Glomerular visceral epithelial cell (primary cell): ENCODE data around the gene MIOX.

Experiments used
- DNase-seq: peaks from one replicate; pipeline ENCODE4 v3.0.0-alpha.2; 2016; ENCODE audit errors: extremely low spot score

Gene MIOX

DNA sequence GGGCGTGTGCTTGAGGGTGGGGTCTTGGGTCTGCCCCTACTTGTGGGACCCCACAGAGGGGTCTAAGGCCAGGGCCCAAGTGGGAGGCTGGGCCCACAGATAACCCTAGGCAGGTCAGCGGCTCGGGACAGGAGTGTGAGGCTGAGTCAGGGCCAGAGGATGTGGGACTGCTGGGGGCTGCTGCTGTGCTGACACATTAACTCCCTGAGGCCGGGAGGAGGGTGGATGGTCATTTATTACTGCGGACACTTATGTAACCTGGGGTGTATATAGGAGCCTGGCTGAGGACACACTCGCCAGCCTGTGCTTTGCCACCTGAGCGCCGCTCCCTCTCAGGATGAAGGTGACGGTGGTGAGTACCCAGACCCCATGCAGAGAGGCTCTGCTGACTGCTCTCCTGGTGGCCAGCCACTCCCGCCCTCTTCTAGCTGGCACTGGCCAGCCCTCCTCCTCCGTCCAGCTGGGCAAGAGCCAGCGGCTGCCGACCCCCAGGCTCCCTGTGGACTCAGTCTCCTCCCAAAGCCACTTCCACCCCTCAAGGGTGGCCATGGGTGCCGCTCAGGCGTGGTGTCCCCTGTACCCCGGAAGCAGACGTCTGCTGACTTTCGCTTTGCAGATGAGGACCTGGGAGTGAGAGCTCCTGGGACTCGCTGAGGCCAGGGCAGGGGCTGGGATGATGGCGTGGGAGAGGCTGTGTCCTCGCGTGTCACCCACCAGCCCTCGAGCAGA lies at the start of gene MIOX:
TSS of gene MIOX (plus strand) at position 299 of the 729 bp plus-strand sequence. CDS start at position 338, 39 bp downstream.
- DNase-seq, result peak; percentile 69

DNA sequence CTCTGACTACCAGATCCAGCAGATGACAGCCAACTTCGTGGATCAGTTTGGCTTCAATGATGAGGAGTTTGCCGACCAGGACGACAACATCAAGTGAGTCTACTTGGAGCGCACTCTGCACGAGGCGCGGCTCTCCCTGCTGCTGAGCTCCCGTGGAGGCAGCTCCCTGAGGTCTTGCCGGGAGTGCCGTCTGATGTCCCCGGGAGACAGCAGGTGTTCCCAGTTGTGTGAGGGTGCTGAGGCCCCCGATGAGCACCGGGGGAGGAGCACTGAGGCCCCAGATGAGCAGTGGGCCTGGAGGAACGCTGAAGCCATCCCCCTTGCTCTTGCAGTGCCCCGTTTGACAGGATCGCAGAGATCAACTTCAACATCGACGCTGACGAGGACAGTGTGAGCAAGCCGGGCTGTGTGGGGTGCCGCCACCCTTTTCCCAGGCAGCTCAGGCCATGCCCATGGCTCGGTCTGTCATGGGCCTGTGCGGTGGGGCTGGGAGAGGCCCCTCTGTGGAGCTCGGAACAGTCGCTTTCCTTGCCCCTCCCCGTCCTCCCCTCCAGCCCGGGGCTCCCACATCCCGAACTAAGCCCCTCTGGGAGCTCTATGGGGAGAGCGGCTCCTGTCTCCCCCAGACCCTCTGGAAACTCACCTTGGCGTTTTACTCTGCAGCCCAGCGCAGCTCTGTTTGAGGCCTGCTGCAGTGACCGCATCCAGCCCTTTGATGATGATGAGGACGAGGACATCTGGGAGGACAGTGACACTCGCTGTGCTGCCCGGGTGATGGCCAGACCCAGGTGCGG lies 49.0 kb upstream of the MIOX start:
- DNase-seq, result no peak

DNA sequence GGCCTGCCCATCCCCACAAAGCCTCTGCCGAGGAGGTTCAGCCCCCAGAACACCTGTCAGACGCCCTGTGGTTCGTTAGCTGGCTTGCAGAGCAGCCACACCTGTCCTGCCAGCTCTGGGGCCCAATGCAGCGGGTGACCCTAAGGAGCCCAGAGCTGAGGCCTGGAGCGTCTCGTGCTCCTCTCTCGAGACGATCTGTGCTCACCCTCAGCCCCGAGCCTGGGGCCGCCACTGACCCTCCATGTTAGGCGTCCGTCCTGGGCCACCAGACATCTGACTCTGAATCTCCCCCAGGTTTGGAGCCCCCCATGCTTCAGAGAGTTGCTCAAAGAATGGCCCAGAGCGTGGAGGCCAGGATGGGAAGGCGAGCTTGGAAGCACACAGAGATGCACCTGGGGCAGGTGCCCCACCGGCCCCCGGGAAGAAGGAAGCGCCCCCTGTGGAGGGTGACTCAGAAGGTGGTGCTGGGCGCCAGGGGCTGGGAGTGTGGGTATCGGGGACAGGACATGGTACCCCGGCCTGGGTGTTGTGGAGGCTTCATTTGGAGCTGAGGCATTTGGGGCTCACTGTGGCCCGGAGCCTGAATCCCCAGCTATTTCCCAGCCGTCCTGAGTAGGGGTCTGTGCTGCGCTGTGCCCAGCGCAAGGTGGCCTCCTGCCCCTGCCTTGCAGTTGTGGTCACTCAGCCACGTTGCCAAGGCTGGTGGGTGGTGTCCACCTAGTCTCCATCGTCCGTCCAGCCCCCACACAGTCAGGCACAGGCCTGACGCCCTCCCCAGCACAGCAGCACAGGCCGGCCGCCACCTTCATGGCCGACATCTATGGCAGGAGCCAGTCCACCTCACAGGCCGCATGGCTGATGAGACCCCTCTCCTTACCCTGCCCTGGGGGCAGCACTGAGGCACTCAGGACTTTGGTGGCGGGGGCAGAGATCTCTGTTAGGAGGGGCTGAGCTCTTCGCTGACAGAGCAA lies 48.1 kb upstream of the MIOX start:
- DNase-seq, result no peak

DNA sequence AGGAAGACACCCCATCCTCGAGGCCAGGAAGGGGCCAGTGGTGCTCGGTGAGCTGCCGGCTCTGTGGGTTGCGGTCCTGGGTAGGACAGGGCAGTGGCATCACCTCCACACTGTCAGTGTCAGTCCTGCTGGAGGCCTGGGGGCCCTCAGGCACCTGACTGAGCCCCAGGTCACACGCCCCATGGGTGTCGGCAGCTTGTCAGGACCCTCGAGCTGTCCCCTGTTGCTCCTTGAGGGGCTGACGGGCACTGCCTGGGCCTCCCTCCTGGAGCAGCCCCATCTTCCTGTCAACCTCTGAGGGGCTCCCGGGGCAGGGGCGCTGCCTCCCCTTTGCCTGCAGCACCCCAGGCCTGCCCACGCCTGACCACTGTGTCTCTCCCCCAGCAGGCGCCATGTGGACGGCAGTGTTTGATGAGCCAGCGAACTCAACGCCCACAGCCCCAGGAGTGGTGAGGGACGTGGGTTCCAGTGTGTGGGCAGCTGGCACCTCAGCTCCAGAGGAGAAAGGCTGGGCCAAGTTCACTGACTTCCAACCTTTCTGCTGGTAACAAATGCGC lies 47.3 kb upstream of the MIOX start:
- no peak for DNase-seq

DNA sequence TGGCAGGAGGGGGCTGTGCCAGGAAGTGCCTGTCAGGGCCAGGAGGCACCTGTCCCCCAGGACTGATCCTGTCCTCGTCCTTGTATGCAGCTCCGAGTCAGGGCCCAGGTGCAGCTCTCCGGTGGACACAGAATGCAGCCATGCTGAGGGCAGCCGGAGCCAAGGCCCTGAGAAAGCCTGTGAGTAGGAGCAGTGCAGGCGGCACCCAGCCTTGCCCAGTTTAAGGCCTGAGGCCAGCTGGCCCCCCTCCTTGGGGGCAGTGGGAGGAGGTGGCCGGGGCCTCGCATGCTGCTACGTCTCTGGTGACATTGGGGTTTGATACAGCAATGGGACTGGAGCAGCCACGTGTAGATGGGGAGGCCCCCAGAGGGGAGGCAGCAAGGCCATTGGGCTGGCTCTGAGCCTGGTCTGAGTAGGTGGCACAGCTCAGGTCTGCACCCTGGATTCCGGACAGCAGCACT lies 46.8 kb upstream of the MIOX start:
- no peak for DNase-seq

DNA sequence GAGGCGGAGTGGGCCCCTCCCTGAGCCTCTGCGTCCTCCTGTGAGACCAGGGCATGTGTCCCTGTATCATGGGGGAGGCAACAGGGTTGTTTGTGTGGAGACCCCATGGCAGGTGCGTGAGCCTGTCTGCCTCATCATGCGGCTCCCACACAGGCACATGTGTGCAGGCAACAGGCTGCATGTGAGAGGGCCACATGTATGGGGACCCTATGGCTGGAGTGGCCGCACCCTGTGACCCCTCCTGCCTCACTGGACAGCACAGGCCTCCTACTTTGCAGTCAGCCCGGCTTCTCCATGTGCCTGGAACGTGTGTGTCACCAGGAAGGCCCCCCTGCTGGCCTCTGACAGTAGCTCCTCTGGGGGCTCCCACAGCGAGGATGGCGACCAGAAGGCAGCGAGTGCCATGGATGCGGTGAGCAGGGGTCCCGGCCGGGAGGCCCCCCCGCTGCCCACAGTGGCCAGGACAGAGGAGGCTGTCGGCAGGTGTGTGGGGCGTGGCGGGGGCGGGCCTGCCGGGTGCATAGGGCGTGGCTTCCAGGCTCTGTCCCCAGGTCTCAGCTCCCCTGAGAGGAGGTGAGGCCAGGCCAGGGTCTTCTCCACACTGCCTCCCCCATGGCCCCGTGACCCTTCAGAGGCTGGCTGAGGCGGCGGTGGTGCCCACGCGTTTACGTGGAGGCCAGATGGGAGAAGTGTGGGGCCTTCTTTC lies 46.0 kb upstream of the MIOX start:
- no peak for DNase-seq

DNA sequence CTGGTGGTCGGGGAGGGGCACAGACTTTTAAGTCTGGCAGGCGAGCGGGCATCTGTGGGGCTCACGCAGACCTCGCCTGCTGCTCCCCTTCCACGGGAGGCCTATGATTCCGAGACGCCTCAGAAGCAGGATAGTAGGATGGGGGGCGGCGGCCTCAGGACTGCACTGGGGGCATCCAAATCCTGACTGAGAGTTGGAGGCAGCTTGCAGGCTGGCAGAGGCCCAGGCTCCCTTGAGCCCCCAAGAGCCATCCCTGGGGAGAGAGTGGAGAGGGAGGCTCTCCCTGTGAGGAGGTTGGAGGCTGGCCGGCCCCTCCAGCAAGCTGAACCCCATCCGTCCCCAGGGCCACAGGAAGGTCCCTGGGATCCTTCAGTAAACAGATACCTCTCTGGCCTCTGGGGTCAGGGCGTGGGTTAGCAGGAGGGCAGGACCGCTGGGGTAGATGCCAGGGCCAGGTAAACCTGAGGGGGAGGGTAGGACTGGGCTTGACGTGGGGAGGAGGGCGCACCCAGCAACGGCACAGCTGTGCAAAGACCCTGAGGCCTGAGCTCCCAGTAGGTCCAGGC lies 45.1 kb upstream of the MIOX start:
- DNase-seq, result no peak

DNA sequence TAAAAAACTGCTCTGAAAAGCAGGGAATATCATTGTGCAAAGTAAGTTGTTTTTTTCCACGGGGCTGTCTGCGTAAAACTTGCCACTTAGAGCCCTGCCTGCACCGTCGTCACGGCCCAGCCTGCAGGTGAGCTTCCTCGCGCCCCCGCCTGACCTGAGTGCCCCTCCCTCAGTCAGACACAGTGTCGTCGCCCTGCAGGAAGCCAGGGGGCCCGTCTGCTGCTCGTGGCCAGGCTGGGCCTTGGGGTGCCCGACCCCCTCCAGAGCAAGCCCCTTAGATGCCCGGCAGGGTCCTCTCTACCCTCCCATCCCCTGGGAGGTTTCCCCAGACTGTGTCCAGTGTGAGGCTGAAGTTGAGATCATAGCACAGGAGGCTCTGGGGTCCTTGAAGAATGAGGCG lies 43.5 kb upstream of the MIOX start:
- DNase-seq, result no peak

DNA sequence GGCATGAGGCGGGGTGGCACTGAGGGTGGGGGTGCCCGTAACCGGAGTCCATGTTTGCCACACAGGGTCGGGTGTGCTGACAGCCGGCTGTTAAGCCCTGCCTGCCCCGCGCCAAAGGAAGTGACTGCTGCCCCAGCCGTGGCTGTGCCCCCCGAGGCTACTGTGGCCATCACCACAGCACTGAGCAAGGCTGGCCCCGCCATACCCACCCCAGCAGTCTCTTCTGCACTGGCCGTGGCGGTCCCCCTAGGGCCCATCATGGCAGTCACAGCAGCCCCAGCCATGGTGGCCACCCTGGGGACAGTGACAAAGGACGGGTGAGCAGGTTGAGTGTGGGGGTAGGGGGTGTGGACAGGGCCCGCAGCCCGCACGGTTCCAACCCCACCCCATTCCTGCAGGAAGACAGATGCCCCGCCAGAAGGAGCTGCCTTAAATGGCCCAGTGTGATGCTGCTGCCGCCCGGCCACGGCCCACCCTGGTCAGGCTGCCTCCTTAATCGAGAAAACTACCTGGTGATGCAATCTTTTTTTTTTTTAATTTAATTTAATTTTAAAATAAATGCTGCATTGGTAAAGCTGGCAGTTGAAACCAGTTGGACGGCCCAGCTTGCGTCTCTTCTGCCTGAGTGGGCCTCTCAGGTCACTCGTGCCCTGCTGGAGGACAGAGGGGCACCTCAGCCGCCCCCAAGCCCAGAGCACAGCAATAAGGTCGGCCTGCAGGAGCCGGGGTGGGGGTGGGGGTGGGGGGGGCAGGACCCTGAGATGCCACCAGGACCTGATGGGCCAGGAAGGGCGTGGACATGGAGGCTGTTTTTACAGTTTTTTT lies 42.6 kb upstream of the MIOX start:
- DNase-seq, result no peak

DNA sequence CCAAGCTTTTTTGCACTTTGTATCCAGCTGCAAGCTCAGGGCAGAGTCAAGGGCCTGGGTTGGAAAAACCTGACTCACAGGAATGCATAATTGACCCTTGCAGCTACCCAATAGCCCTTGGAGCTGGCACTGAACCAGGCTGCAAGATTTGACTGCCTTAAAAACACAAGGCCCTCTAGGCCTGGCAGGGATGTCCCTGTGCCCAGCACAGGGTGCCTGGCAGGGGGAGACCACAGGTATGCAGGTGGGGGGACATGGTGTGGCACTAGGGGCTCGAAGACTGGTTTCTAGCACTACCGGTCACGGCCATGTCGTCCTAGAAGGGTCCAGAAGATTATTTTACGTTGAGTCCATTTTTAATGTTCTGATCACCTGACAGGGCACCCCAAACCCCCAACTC lies 42.0 kb upstream of the MIOX start:
- DNase-seq, result peak; percentile 43

DNA sequence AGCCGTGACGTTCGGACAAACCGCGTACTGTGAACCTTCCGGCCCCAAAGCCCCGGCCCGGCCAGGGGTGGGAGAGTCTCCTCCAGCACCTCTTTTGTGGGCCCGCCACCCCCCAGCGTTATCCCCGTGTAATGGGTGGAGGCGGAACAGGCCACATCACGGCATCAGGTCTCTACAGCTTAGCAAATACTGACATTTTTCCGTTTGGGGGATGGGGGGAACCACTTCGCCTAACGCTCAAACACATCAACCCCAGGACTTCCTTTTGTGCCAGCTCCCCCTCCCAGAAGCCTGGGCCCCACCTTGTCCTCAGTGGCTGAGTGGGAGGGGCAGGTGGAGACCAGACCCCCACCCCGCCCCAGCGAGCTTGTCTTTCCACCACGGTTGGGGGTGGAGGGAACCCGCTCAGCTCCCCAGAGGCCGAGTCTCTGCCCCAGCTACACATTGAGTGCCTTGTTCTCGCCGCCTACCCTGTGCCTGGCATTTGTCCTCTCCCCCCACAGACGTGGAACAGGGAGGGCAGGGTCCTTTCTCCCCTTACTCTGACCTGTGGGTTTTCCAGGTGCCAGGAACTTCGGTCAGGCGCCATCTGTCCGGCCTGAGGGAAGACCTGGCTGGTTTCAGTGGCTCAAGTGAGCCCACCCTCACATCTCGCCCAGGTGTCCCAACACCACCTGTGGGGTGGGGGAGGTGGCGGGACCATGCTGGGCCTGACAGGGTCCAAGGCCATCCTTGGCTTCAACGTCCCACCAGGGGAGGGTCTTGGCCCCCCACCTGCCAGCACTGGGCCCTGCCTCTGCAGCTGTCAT lies 41.4 kb upstream of the MIOX start:
- no peak for DNase-seq

DNA sequence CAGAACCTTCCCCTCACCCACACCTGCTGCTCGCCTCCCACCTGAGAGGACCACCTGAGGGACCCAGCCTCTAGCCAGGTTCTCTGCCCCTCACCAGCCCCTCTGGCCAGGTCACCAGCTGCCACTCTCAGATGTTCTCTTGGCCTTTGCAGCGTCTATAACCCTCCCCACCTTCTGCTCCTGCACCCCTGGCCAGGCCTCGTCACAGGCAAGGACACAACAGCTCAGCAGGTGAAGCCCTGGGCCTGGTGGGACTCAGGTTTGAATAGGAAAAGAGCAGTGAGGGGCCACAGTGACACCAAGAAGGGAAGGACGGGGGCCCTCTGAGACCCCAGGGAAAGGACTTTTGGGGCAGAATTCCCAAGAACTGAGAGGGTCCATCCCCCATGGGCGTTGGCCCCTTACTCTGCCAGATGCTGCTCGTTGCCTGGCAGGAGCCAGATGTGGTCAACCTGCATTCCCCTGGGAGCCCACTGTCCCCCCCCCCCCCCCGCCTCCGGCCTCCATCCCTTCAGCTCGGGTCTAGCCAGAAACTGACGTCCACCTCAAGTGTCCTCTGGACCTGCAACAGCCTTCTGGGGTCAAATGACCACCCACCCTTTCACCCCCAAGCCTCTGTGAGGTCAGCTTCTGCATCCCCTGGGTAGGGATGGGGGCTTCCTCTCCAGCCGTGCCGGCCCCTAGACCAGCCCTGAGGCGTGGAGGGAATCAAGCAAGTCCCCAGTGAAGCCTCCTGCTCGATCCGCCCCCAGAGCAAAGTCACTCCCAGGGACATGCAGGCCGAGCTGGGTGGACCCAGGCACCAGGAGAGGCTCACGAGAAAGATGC lies 40.6 kb upstream of the MIOX start:
- DNase-seq, result no peak

DNA sequence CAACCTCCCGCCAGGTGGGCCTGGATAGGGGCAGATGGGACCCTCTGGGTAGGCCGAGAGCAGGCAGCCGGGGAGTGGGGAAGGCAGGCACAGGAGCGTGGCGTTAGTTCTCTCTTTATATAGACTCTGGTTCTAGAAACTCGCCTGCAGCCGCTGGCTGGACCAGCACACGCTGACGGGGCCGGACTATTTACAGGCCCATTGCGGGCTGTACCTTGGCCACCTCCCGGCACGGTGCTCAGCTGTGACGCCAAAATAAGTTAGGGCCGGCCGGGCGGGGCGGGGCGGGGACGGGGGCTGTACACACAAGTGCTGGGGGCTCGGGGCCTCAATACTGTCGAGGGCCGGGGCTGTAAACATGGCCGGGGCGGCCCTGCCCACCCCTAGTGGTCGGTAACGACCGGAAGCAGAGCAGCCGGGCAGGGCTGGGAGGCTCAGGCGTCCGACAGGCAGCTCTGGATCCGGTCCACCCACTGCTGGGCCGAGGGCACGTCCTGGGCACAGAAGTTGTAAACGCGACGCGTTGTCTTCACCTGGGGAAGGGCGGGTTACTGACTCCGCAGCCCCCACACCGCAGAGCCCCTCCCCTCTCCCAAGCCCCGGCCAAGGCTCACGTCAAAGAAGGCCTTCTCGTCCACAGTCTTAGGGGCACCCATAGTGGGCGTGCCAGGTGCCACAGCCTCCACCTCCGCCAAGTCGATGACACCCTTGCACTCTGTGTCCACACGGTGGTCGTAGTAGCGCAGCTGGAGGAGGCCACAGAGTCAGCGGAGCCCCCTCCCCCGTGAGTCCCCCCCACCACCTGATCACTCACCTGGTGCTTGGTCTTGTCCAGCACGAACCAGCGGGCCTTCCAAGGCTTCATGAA lies 39.7 kb upstream of the MIOX start:
- no peak for DNase-seq

DNA sequence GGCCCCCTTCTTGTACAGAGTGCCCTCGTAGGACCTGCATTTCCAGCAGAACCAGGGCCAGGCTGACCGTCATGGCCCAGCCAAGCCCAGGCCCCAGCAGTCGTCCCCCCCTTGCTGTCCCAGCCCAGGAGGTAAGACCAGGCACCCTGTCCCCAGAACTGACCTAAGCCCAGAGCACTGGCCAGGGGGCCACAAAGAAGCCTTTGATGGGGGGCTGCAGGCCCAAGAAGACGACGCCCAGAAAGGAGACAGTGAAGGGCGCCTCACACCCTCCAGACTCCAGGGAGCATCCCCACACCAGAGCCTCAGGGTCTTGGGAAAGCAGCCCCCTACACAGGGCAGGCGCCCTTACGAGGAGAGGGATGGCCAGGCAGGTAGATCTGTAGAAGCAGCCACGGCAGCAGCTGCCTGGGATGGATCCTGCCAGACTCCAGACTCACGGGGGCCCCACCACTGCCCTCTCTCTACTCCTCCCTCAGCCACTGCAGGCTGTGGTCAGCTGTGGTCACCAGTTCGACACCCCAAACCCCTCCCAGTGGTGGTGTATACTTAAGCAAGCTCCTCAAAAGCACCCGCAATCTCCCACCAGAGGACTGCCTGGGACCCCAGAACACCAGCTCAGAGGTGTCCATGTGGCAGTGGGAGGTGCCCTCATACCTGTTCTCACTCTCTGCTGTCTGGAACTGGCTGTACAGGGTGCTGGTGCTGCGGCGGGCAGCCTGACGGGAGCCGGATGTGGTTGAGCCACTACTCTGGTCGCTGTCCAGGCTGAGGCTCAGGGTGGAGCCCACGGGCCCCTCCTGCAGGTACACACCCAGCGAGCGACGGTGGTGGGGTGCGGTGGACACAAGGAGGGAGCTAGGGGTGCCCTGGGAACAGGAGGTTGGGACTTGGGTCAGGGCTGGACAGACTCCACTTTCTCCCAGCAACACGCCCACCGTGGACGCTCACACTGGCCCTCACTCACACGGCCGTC lies 38.8 kb upstream of the MIOX start:
- no peak for DNase-seq

DNA sequence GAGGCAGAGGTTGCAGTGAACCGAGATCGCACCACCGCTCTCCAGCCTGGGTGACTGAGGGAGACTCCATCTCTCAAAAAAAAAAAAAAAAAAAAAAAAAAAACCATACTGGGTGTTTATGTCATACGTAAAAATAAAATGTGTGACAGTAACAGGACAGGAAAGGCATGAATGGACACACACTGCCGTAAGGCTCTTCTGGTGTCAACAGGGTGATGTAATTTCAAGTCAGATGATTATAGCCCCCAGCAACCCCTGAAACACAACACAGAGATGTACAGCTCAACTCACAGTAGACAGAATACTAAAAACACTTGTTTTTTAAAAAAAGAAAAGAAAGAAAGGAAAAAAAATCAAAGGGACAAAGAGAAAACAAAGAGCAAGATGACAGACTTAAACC lies 34.0 kb upstream of the MIOX start:
- DNase-seq, result no peak

DNA sequence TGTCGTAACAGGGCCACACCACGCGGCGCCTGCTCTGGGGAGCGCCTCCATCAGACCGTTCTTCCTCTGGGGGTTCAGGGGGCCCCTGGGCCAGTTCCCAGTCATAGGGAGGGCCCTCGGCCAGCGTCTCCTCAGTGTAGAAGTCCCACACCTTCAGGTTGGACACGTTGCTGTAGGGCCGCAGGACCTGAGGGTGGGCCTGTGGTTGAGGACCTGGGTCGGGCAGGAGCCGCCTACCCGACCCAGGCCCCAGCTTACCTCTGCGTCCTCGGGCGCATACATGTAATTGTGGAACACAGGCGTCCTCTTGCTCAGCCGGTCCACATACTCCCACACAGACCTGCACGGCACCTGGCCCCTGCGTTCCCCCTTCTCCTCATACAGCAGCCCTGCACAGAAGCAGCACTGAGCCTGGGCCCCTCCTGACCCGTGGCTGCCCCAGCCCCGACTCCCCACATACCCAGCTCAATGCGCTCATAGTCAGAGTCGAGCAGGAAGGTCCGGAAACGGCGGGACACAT lies 32.0 kb upstream of the MIOX start:
- DNase-seq, result no peak
